MCF 10A (cell line): ENCODE results near the gene PNLIP. TPM values are rescaled to one million over a fixed set of nuclear protein-coding genes. Genes with fewer than 3 reads are reported as not detected.

Experiments used
- BruUV-seq: library from RNA; stranded (reverse); fragments of 400-500 nt; replicated peaks from 2 replicates; lab custom pipeline; 2021; lab: Mats Ljungman, UMichigan
- CTCF ChIA-PET: fragments of 300-600 bp; sonication (Branson Sonifier 250); formaldehyde crosslinking; extraction: SDS; loops from one replicate; lab custom pipeline; 2021; ENCODE audit warnings: antibody characterized with exemption, inconsistent platforms; lab: Yijun Ruan, JAX
- POLR2A ChIA-PET: fragments of 300-600, 350-650 bp; sonication (Branson Sonifier 250); formaldehyde crosslinking; extraction: SDS; loops from one replicate; lab custom pipeline; 2020; ENCODE audit warnings: antibody characterized with exemption, inconsistent platforms; lab: Yijun Ruan, JAX
- DNase-seq: peaks from one replicate; pipeline ENCODE4 v3.0.0-alpha.2; 2018; ENCODE audit not compliant: unreplicated experiment
- H3K27ac Mint-ChIP-seq: one replicate; pipeline ENCODE4 v1.8.0; 2022; ENCODE audit warnings: mild to moderate bottlenecking, low read depth, mixed read lengths; ENCODE audit not compliant: unreplicated experiment
- H3K27me3 Mint-ChIP-seq: one replicate; pipeline ENCODE4 v1.8.0; 2022; ENCODE audit warnings: mixed read lengths; ENCODE audit not compliant: insufficient read depth, unreplicated experiment
- H3K36me3 Mint-ChIP-seq: one replicate; pipeline ENCODE4 v1.8.0; 2022; ENCODE audit warnings: mild to moderate bottlenecking, moderate library complexity, mixed read lengths; ENCODE audit not compliant: insufficient read depth, unreplicated experiment
- H3K4me1 Mint-ChIP-seq: one replicate; pipeline ENCODE4 v1.8.0; 2022; ENCODE audit warnings: mixed read lengths; ENCODE audit not compliant: insufficient read depth, unreplicated experiment
- H3K4me3 Mint-ChIP-seq: one replicate; pipeline ENCODE4 v1.8.0; 2022; ENCODE audit warnings: mild to moderate bottlenecking, moderate library complexity, mixed read lengths; ENCODE audit not compliant: unreplicated experiment
- H3K9me3 Mint-ChIP-seq: one replicate; pipeline ENCODE4 v1.8.0; 2022; ENCODE audit warnings: mixed read lengths; ENCODE audit not compliant: unreplicated experiment
- CTCF ChIP-seq: fragments of 200-600 bp; IDR thresholded peaks from one replicate; pipeline ENCODE4 v1.8.0; 2022; ENCODE audit warnings: antibody characterized with exemption, mild to moderate bottlenecking; ENCODE audit not compliant: unreplicated experiment
- intact Hi-C: fragments of 100-400 bp; cut with micrococcal nuclease; formaldehyde crosslinking; loops from 2 replicates; pipeline ENCODE4 v1.14.1; 2022
- total RNA-seq: library from RNA; stranded (reverse); gene quantifications from 2 replicates; pipeline ENCODE4 v1.2.3, GENCODE V29; 2022

Gene PNLIP
- total RNA-seq, 1 experiment from 2014 or later: not detected

- no peak for DNase-seq
- H3K4me1 Mint-ChIP-seq: no peaks in the 10 kb centered on the region
- TF ChIP-seq CTCF: no peak
- intact Hi-C loops: no loop called here
- no peaks in the 10 kb centered on the region for H3K9me3 Mint-ChIP-seq
- BruUV-seq: no TSS peak
- H3K27me3 Mint-ChIP-seq: peaks cover 42% of the 10 kb centered on the region
- no peak overlapping the region for H3K4me3 Mint-ChIP-seq
- H3K27ac Mint-ChIP-seq: no peak overlapping the region
- ChIA-PET CTCF (no interaction called here), POLR2A (interaction anchor here (0.6 kb wide), 1 partner anchor 75 kb away, joined by 3 read pairs; no protein-coding TSS in a partner anchor)
- H3K36me3 Mint-ChIP-seq: no peaks in the 10 kb centered on the region
Measured at GRCh38 chr10:116599991-116600390, 54.3 kb downstream of the PNLIP start.

GRCh38 chr10:116602648-116603400, 57.1 kb downstream of the PNLIP start:
- no peak for TF ChIP-seq CTCF
- intact Hi-C loops: no loop called here
- Mint-ChIP-seq H3K4me3 (no peak overlapping the region), H3K9me3 (no peaks in the 10 kb centered on the region), H3K4me1 (no peaks in the 10 kb centered on the region), H3K27ac (no peak overlapping the region), H3K27me3 (peaks cover 34% of the 10 kb centered on the region), H3K36me3 (no peaks in the 10 kb centered on the region)
- POLR2A ChIA-PET: no interaction called here
- no TSS peak for BruUV-seq
- CTCF ChIA-PET: no interaction called here
- no peak for DNase-seq

GRCh38 chr10:116606061-116606483, 60.3 kb downstream of the PNLIP start:
- Mint-ChIP-seq H3K4me1 (no peaks in the 10 kb centered on the region), H3K4me3 (no peak overlapping the region), H3K27me3 (peaks cover 9% of the 10 kb centered on the region), H3K27ac (no peak overlapping the region), H3K36me3 (no peaks in the 10 kb centered on the region), H3K9me3 (no peaks in the 10 kb centered on the region)
- DNase-seq: no peak
- no TSS peak for BruUV-seq
- ChIA-PET CTCF (interaction anchor here (0.5 to 0.8 kb wide), 4 partner anchors 11 to 807 kb away, joined by 3 read pairs; no protein-coding TSS in a partner anchor), POLR2A (interaction anchor here (0.7 kb wide), 1 partner anchor 569 kb away, joined by 3 read pairs; no protein-coding TSS in a partner anchor)
- intact Hi-C loops: no loop called here
- TF ChIP-seq CTCF: no peak

GRCh38 chr10:116607336-116607735, 61.6 kb downstream of the PNLIP start:
- H3K36me3 Mint-ChIP-seq: no peaks in the 10 kb centered on the region
- CTCF ChIA-PET: interaction anchor here (0.6 to 1.3 kb wide), 2 partner anchors 10 to 41 kb away, joined by 3 read pairs; no protein-coding TSS in a partner anchor
- intact Hi-C loops: no loop called here

More at GRCh38 chr10:116607336-116607735, 61.6 kb downstream of the PNLIP start:
- BruUV-seq: no TSS peak
- TF ChIP-seq CTCF: no peak
- POLR2A ChIA-PET: no interaction called here
- Mint-ChIP-seq H3K27ac (no peak overlapping the region), H3K9me3 (no peaks in the 10 kb centered on the region), H3K4me3 (no peak overlapping the region), H3K4me1 (no peaks in the 10 kb centered on the region), H3K27me3 (no peaks in the 10 kb centered on the region)
- DNase-seq: no peak
